Fibroblast of mammary gland (primary cell): ENCODE results near the gene CMC2.

Experiments used
- DNase-seq: peaks from one replicate; pipeline ENCODE4 v3.0.0-alpha.2; 2010; ENCODE audit warnings: low read depth
- H3K4me3 ChIP-seq: 2 replicates; pipeline ENCODE4 v1.5.1; 2011; ENCODE audit warnings: low read depth, mild to moderate bottlenecking, low read length, moderate library complexity; ENCODE audit not compliant: control insufficient read depth
- TF ChIP-seq, protein P1 (sequence below): conservative IDR thresholded peaks from 2 replicates; pipeline ENCODE4 v1.5.1; 2011; ENCODE audit warnings: low read depth, low read length, inconsistent platforms; ENCODE audit not compliant: control insufficient read depth, insufficient read depth

CMC2 gene

DNA sequence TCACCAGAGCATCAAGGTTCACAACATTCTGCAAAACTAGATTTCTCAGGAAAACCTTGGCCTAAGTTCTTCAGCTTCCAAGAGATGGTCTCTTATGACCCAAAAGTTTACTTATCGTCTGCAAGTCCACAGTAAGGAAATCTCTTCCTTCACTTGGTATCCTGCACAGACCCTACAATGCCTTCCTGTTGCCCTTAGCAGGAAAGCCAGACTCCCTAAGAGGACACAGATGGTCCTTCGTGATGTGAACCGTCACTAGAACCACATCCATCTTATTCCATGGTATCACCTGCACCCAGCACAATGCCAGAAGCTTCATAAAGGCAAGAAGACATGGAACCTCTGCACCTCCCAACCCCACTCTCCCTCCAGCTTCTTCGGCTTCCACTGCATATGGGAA is 34.1 kb downstream of the CMC2 start:
- H3K4me3 ChIP-seq: no peak overlapping the region
- no peak for DNase-seq
- TF ChIP-seq, protein P1, sequence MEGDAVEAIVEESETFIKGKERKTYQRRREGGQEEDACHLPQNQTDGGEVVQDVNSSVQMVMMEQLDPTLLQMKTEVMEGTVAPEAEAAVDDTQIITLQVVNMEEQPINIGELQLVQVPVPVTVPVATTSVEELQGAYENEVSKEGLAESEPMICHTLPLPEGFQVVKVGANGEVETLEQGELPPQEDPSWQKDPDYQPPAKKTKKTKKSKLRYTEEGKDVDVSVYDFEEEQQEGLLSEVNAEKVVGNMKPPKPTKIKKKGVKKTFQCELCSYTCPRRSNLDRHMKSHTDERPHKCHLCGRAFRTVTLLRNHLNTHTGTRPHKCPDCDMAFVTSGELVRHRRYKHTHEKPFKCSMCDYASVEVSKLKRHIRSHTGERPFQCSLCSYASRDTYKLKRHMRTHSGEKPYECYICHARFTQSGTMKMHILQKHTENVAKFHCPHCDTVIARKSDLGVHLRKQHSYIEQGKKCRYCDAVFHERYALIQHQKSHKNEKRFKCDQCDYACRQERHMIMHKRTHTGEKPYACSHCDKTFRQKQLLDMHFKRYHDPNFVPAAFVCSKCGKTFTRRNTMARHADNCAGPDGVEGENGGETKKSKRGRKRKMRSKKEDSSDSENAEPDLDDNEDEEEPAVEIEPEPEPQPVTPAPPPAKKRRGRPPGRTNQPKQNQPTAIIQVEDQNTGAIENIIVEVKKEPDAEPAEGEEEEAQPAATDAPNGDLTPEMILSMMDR: no peak

DNA sequence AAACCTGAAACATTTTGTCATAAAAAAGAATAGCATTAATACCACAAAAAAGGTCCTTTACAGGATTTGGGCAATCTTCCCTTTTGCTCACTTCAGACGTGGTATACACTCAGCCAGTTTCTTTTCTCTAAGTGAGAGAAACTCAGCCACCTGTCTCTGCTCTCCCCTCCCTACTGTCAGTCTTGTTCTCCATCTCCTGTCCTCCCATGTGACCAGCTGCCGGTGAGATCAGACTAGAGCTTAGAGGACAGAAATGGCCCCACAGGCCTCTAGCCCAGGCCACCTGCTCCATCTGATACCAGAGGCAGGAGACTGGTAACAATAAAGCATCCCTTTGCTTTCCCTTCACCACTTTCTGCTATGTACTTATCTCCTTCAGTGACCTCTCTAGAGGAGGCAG is 34.9 kb downstream of the CMC2 start:
- TF ChIP-seq, protein P1: no peak
- no peak for DNase-seq
- H3K4me3 ChIP-seq: no peak overlapping the region

DNA sequence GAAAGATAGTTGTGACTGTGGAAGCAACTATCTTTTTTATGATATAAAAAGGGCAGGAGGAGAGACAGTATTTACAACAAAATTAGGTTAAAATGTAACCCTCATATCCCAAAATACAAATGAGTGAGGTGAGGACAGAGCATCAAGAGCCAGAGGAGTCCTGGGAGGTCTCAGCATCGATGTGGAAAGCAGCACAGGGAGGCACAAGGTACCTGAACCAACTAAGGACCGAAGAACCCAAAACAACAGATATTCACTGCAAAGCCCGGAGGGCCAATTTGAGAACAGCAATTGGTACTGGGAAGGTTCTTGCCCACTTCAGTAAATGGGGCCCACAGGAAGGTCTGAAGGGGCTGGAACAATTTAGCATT is 37.6 kb downstream of the CMC2 start:
- TF ChIP-seq, protein P1: no peak
- H3K4me3 ChIP-seq: no peak overlapping the region
- no peak for DNase-seq

DNA sequence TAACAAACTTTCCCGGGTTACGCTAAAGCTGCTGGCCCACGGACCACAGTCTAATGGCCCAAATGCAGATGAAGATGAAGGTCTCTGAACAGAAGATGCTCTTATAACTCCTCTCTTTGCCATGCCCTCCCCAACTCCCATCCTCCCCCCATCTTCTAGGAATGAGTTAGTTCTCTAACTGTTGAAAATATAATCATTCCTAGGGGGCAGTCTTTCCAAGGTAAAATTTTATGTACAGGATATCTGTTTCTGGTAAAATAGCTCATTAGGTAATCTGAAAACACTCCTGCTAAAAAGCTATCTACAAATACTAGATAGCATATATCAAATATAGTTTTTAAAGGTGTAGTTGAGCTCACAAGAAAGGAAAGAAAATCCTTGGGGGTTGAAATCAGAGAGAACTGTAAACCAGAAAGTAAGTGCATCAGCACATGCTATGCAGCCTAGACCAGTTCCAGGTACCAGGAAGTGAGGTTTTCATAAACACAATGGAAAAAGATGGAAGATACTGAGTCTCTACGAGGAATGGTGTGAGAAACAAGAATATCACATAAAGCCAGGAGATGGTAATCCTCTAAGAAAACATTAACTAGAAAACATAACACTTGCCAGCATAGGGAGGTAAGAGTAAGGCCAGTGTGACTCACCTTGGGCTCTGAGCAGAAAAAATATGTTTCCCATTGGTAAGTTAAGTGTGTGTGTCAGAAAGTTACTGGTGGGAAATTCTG is 38.1 kb downstream of the CMC2 start:
- H3K4me3 ChIP-seq: no peak overlapping the region
- TF ChIP-seq, protein P1: no peak
- DNase-seq: peak; percentile 53

DNA sequence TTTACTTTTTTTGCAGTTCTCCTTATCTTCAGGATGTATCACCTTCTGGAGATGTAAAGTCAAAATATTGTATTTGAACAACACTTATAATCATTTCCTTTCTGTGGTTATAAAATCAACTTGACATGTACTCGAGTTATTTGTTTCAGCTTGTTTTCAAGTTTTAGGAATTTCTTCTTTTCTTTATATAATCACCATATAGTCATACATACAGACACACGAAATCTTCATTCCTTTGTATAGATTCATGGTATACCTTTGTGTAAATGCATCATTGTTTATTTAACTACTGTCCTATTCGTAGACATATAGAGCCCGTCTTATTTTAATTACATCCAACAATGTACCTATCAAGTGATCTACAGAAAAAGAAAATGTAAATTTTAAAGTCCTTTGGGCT is 40.1 kb downstream of the CMC2 start:
- DNase-seq: no peak
- TF ChIP-seq, protein P1: no peak
- no peak overlapping the region for H3K4me3 ChIP-seq

DNA sequence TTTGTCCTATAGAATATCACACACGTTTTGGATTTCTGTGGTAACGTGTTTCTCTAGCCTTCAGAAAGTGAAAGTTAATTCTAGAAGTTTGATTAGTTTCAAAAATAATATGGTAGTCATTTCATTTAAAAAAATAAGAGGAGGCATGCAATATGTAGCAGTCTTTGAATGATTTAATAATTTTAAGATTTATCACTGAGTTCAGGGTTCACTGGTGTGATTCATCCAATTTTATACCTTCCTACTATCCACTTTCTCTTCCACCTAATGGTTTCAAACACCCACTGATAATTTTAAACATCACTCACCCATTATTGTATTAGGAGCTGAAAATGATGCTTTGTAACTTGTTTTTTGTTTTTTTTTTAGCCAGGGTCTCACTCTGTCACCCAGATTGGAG is 42.3 kb downstream of the CMC2 start:
- TF ChIP-seq, protein P1: no peak
- no peak for DNase-seq
- H3K4me3 ChIP-seq: no peak overlapping the region

DNA sequence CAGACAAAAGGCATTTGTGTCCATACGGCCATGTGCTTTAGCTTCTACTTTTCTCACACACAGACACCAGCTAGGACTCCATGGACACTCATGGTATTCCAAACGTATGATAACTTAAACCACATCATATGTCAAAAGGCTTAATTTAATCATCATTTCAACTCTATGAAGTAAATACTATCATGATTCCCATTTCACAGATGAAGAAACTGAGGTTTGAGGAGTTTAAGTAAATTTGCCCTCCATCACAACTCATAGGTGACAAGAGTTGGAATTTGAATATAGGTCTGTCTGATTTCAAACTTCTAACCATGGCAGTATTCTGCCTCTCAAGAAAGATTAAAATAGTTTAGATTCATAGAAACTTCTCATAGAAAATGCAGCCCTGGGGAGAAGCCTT is 43.8 kb downstream of the CMC2 start:
- TF ChIP-seq, protein P1: no peak
- H3K4me3 ChIP-seq: no peak overlapping the region
- no peak for DNase-seq
